Airway epithelial cell (primary cell): ENCODE results near the gene S1PR3. TPM values are rescaled to one million over a fixed set of nuclear protein-coding genes. Genes with fewer than 3 reads are reported as not detected.

ENCODE experiments used
- total RNA-seq: library from RNA; depleted of rRNA; stranded (reverse); fragments of >200 nt; gene quantifications from 2 replicates; pipeline ENCODE4 v1.2.3, GENCODE V29; 2015

Gene S1PR3
- 0.70 and 2.4 TPM in 2 replicates for total RNA-seq

GRCh38 chr9:88991066-88992034 lies at the start of gene S1PR3:
Gene S1PR3 (plus strand): TSS chr9:88991468. CDS start chr9:89001201, 9,733 bp downstream.

Other genes starting within 250 kb of the S1PR3 start
- gene SHC3, start 187.3 kb downstream of the S1PR3 start, total RNA-seq, result 0.92 and 5.8 TPM in 2 replicates